Stomach (tissue), 9 donors: ENCODE data around the gene NAV2. TPM values are rescaled to one million over a fixed set of nuclear protein-coding genes. Genes with fewer than 3 reads are reported as not detected.
A peak's percentile ranks its signal among the peaks of the same experiment; 100 is the strongest.

ENCODE experiments used
- DNase-seq, 2 donors: peaks; one replicate each; pipeline versions ENCODE4 v3.0.0 to v3.0.0-alpha.2; 2013 to 2019
- H3K27ac ChIP-seq, 5 donors: fragments of 200-600 bp in 4 of 5; sonication (generic) in 4 of 5; one replicate each; pipeline ENCODE4 v1.5.1; 2013 to 2019; ENCODE audit warnings: mild to moderate bottlenecking in 1 of 5, moderate library complexity in 1 of 5
- H3K27me3 ChIP-seq, 3 donors: fragments of 200-600 bp; sonication (generic); one replicate each; pipeline ENCODE4 v1.5.1; 2017 to 2019; ENCODE audit warnings: mixed run types in 1 of 3
- H3K36me3 ChIP-seq, 4 donors: fragments of 200-600 bp; sonication (generic); 1 replicate in 3 of 4; 2 replicates in 1 of 4; pipeline ENCODE4 v1.5.1; 2016 to 2019
- H3K4me1 ChIP-seq, 4 donors: fragments of 200-600 bp; sonication (generic); one replicate each; pipeline ENCODE4 v1.5.1; 2016 to 2019
- H3K4me3 ChIP-seq, 4 donors: fragments of 200-600 bp; sonication (generic) in 3 of 4; one replicate each; pipeline ENCODE4 v1.5.1; 2016 to 2019; ENCODE audit warnings: mild to moderate bottlenecking in 1 of 4
- H3K9me3 ChIP-seq, 4 donors: fragments of 200-600 bp; sonication (generic); one replicate each; pipeline ENCODE4 v1.5.1; 2016 to 2019
- CTCF ChIP-seq, 7 experiments: fragments of 450-650 bp in 4 of 7; fragments of 200-600 bp in 3 of 7; sonication (generic) in 3 of 7; IDR thresholded peaks; one replicate each; pipeline ENCODE4 v1.5.1; 2016 to 2019; ENCODE audit warnings: antibody characterized with exemption in 7 of 7, control low read depth in 2 of 7, mild to moderate bottlenecking in 1 of 7
- EP300 ChIP-seq: sonication (generic); formaldehyde crosslinking; IDR thresholded peaks from one replicate; pipeline ENCODE4 v1.6.1; 2017; ENCODE audit warnings: antibody characterized with exemption
- POLR2A ChIP-seq, 4 donors: fragments of 450-650 bp; IDR thresholded peaks; one replicate each; pipeline ENCODE4 v1.6.1; 2016; ENCODE audit warnings: antibody characterized with exemption in 4 of 4, control low read depth in 2 of 4, mild to moderate bottlenecking in 1 of 4, moderate library complexity in 1 of 4
- POLR2AphosphoS5 ChIP-seq, 3 donors: sonication (generic); formaldehyde crosslinking; IDR thresholded peaks; one replicate each; pipeline ENCODE4 v1.6.1; 2016; ENCODE audit warnings: antibody characterized with exemption in 3 of 3
- WGBS, 5 donors: extraction: QIAGEN DNeasy Blood & Tissue Kit in 3 of 5; methylation state at CpG; one replicate each; pipeline versions ENCODE4 v1.1.5 to v1.1.7; 2013 to 2018; 5-methylcytosine and 5-hydroxymethylcytosine counted together
- intact Hi-C: fragments of 100-400 bp; cut with DNase I; formaldehyde crosslinking; loops from one replicate; pipeline ENCODE4 v1.15.1; 2023; ENCODE audit warnings: low total_unique reads
- polyA plus RNA-seq, 3 donors: library from polyadenylated mRNA; stranded (reverse); fragments of 200-250 nt; gene quantifications; one replicate each; pipeline ENCODE4 v1.2.3, GENCODE V29; 2013
- total RNA-seq, 5 donors: library from RNA; depleted of rRNA; stranded (reverse); fragments of >200 nt; gene quantifications; one replicate each; pipeline versions ENCODE4 v1.1.0 to v1.2.3, GENCODE V29; 2014 to 2016
- donor health status: healthy with polysubstance abuse.
- donor health status: Bipolar disorder and iron deficiency.
- donor health status: healthy.

NAV2 gene
- total and polyA plus RNA-seq, 8 donors, result 1.8 to 92.4 (median 7.9) TPM

GRCh38 chr11:19737575-19737974 is 24.9 kb downstream of the NAV2 start:
- WGBS, 5 donors, result 83 to 92% (median 85%) methylated on average over 4 of the region's 4 CpGs
- TF ChIP-seq POLR2AphosphoS5 (IDR thresholded peaks at IDR 0.05) (no peak), POLR2A (IDR thresholded peaks at IDR 0.05) (no peak)

GRCh38 chr11:19738124-19738523 is 25.5 kb downstream of the NAV2 start:
- WGBS, 5 donors, result 38 to 57% (median 53%) methylated on average over 3 of the region's 3 CpGs
- intact Hi-C loops, result no loop called here
- Histone ChIP-seq H3K27ac (peak overlapping the region in 1 of 5 donors; percentile 14), H3K36me3 (no peaks in the 10 kb centered on the region), H3K9me3 (no peaks in the 10 kb centered on the region), H3K4me1 (peaks cover 0 to 52% (median 14%) of the 10 kb centered on the region in 4 donors), H3K4me3 (no peak overlapping the region), H3K27me3 (no peaks in the 10 kb centered on the region)
- DNase-seq, result no peak
- TF ChIP-seq EP300 (no peak), POLR2A (IDR thresholded peaks at IDR 0.05) (no peak), POLR2AphosphoS5 (IDR thresholded peaks at IDR 0.05) (no peak), CTCF (IDR thresholded peaks at IDR 0.05) (no peak)

More at GRCh38 chr11:19737575-19737974, 24.9 kb downstream of the NAV2 start:
- DNase-seq, result no peak
- Histone ChIP-seq H3K27ac (no peak overlapping the region), H3K9me3 (no peaks in the 10 kb centered on the region), H3K36me3 (no peaks in the 10 kb centered on the region), H3K4me1 (peaks cover 0 to 47% (median 12%) of the 10 kb centered on the region in 4 donors), H3K4me3 (no peak overlapping the region), H3K27me3 (no peaks in the 10 kb centered on the region)
- intact Hi-C loops, result no loop called here

GRCh38 chr11:19739872-19740271 is 27.2 kb downstream of the NAV2 start:
- WGBS, 5 donors, result 66 to 90% (median 85%) methylated on average over 4 of the region's 4 CpGs
- TF ChIP-seq EP300, result no peak
- peak in 1 of 7 experiments; percentile 5 for TF ChIP-seq CTCF (IDR thresholded peaks at IDR 0.05)
- no peak for TF ChIP-seq POLR2AphosphoS5 (IDR thresholded peaks at IDR 0.05)
- intact Hi-C loops, result loop anchor here (5.0 kb wide), 1 partner anchor 178 kb away; no protein-coding TSS in a partner anchor
- Histone ChIP-seq H3K27me3 (no peaks in the 10 kb centered on the region), H3K27ac (peak overlapping the region in 1 of 5 donors; percentile 63), H3K4me3 (no peak overlapping the region), H3K36me3 (no peaks in the 10 kb centered on the region), H3K9me3 (no peaks in the 10 kb centered on the region), H3K4me1 (peaks cover 0 to 51% (median 14%) of the 10 kb centered on the region in 4 donors)
- DNase-seq, result peak in 1 of 2 donors; percentile 28

GRCh38 chr11:19740586-19740985 is 27.9 kb downstream of the NAV2 start:
- Histone ChIP-seq H3K9me3 (no peaks in the 10 kb centered on the region), H3K27ac (no peak overlapping the region), H3K4me1 (peaks cover 0 to 48% (median 13%) of the 10 kb centered on the region in 4 donors), H3K27me3 (no peaks in the 10 kb centered on the region), H3K4me3 (no peak overlapping the region), H3K36me3 (no peaks in the 10 kb centered on the region)
- TF ChIP-seq POLR2AphosphoS5 (IDR thresholded peaks at IDR 0.05) (no peak), EP300 (no peak), CTCF (IDR thresholded peaks at IDR 0.05) (no peak), POLR2A (IDR thresholded peaks at IDR 0.05) (no peak)
- intact Hi-C loops, result loop anchor here (5.0 kb wide), 1 partner anchor 178 kb away; no protein-coding TSS in a partner anchor
- WGBS, 5 donors, result 25 to 64% (median 54%) methylated on average over 1 of the region's 1 CpG
- DNase-seq, result no peak

GRCh38 chr11:19742588-19743292 is 30.1 kb downstream of the NAV2 start:
- 19 to 29% (median 25%) methylated on average over 2 of the region's 2 CpGs for WGBS, 5 donors
- H3K27ac ChIP-seq, result peak overlapping the region in 1 of 5 donors; percentile 2
- DNase-seq, result peak; percentile 84 to 91
- H3K9me3 ChIP-seq, result no peaks in the 10 kb centered on the region
- intact Hi-C loops, result loop anchor here (5.0 kb wide), 1 partner anchor 180 kb away; no protein-coding TSS in a partner anchor
- peaks cover 0 to 38% (median 11%) of the 10 kb centered on the region in 4 donors for H3K4me1 ChIP-seq
- H3K36me3 ChIP-seq, result no peaks in the 10 kb centered on the region
- no peak overlapping the region for H3K4me3 ChIP-seq
- H3K27me3 ChIP-seq, result no peaks in the 10 kb centered on the region
- TF ChIP-seq POLR2AphosphoS5 (IDR thresholded peaks at IDR 0.05) (peak in 2 of 3 donors; percentile 11 to 37), EP300 (no peak), CTCF (IDR thresholded peaks at IDR 0.05) (peak in 5 of 7 experiments; percentile 80 to 95 (median 84))
